Activated T-cell treated with anti-CD3 and anti-CD28 coated beads, Interleukin-2, amount 50 U/mL, for 72 hours (primary cell): Measurements from ENCODE around the gene UTS2R. TPM values are rescaled to one million over a fixed set of nuclear protein-coding genes. Genes with fewer than 3 reads are reported as not detected.

Experiments
- ATAC-seq, 2 donors: fragments of 150-1000 bp; cut with Tn5 transposase; replicated peaks in 1 of 2; 2 replicates each; pipeline ENCODE4 v1.10.0; 2021; ENCODE audit warnings: moderate library complexity in 2 of 2, mild to moderate bottlenecking in 1 of 2
- DNase-seq, 2 donors: peaks; one replicate each; pipeline ENCODE4 v3.0.0; 2021 to 2022; ENCODE audit warnings: mixed read lengths in 1 of 2
- H3K27ac Mint-ChIP-seq: one replicate; pipeline ENCODE4 v1.8.0; 2022; ENCODE audit warnings: mild to moderate bottlenecking, moderate library complexity, mixed read lengths
- H3K27me3 Mint-ChIP-seq: one replicate; pipeline ENCODE4 v1.8.0; 2022; ENCODE audit warnings: low read depth, mixed read lengths
- H3K36me3 Mint-ChIP-seq, 2 donors: one replicate each; pipeline ENCODE4 v1.8.0; 2022; ENCODE audit warnings: mixed read lengths in 2 of 2, mild to moderate bottlenecking in 1 of 2; ENCODE audit not compliant: insufficient read depth in 2 of 2
- H3K4me1 Mint-ChIP-seq: one replicate; pipeline ENCODE4 v1.8.0; 2022; ENCODE audit warnings: low read depth, mixed read lengths
- H3K4me3 Mint-ChIP-seq, 2 donors: one replicate each; pipeline ENCODE4 v1.8.0; 2022; ENCODE audit warnings: mild to moderate bottlenecking in 2 of 2, mixed read lengths in 2 of 2, moderate library complexity in 2 of 2
- H3K9me3 Mint-ChIP-seq, 2 donors: one replicate each; pipeline ENCODE4 v1.8.0; 2022; ENCODE audit warnings: mixed read lengths in 2 of 2
- total RNA-seq, 2 donors: library from RNA; stranded (reverse); gene quantifications; one replicate each; pipeline ENCODE4 v1.2.3, GENCODE V29; 2022

Gene UTS2R
- total RNA-seq, result under 1 TPM in 1 of 2 donors, not detected in 1; 0.46 TPM

- H3K36me3 Mint-ChIP-seq, result no peaks in the 10 kb centered on the region
- no peak for ATAC-seq
- no peak within 1 kb of the TSS for H3K27ac Mint-ChIP-seq
- H3K4me3 Mint-ChIP-seq, result peak within 1 kb of the TSS; percentile 82 to 87
- DNase-seq, result no peak
- no peaks in the 10 kb centered on the region for H3K9me3 Mint-ChIP-seq
- H3K4me1 Mint-ChIP-seq, result peaks cover 23% of the 10 kb centered on the region
- peaks cover 54% of the 10 kb centered on the region for H3K27me3 Mint-ChIP-seq
Observed at GRCh38 chr17:82371333-82372248, at the start of gene UTS2R. TSS of gene UTS2R (plus strand) at chr17:82371765. CDS start at chr17:82374325, 2,560 bp downstream.

DNA sequence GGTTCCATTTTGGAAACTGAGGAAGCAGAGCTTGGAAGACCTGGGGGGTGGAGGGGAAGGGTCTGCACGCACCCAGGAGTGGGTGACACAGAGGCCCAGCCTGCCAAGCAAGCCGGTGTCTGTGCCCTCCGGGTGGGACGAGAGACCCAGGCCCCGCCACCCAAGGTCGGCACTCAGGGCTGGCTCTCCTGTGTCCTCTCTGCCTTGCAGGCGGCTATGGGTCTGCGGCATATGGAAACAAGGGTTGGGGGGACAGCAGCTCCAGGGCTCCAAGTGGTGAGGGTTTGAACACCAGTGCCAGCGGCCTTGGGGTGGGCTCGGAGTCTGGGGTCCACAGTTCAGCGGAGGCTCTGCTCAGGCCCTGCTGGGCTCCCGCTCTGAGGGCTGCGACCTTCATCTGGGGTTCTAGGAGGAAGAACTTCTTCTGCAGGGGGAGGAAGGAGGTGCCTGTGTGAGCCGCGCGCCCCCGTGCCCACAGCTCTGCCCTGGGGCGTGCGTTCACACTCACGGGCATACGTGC is 49.6 kb upstream of the UTS2R start:
- ATAC-seq, result no peak
- H3K4me1 Mint-ChIP-seq, result peaks cover 24% of the 10 kb centered on the region
- H3K27me3 Mint-ChIP-seq, result no peaks in the 10 kb centered on the region
- peak overlapping the region; percentile 85 to 90 for H3K4me3 Mint-ChIP-seq
- H3K27ac Mint-ChIP-seq, result peak overlapping the region; percentile 89
- peaks cover 6 to 16% of the 10 kb centered on the region in 2 donors for H3K36me3 Mint-ChIP-seq
- no peak for DNase-seq
- no peaks in the 10 kb centered on the region for H3K9me3 Mint-ChIP-seq

GRCh38 chr17:82322526-82323453 is 48.8 kb upstream of the UTS2R start:
- DNase-seq, result no peak
- H3K27me3 Mint-ChIP-seq, result no peaks in the 10 kb centered on the region
- H3K27ac Mint-ChIP-seq, result peak overlapping the region; percentile 89
- peak overlapping the region; percentile 85 to 90 for H3K4me3 Mint-ChIP-seq
- no peaks in the 10 kb centered on the region for H3K9me3 Mint-ChIP-seq
- peaks cover 24% of the 10 kb centered on the region for H3K4me1 Mint-ChIP-seq
- H3K36me3 Mint-ChIP-seq, result peaks cover 6 to 14% of the 10 kb centered on the region in 2 donors
- ATAC-seq, result no peak

- Mint-ChIP-seq H3K36me3 (peaks cover 6 to 14% of the 10 kb centered on the region in 2 donors), H3K4me3 (peak overlapping the region; percentile 79 to 85), H3K9me3 (no peaks in the 10 kb centered on the region), H3K27me3 (no peaks in the 10 kb centered on the region), H3K27ac (peak overlapping the region; percentile 87), H3K4me1 (peaks cover 24% of the 10 kb centered on the region)
- ATAC-seq (no peak), DNase-seq (no peak)
Observed at GRCh38 chr17:82323514-82324234, 47.9 kb upstream of the UTS2R start.

DNA sequence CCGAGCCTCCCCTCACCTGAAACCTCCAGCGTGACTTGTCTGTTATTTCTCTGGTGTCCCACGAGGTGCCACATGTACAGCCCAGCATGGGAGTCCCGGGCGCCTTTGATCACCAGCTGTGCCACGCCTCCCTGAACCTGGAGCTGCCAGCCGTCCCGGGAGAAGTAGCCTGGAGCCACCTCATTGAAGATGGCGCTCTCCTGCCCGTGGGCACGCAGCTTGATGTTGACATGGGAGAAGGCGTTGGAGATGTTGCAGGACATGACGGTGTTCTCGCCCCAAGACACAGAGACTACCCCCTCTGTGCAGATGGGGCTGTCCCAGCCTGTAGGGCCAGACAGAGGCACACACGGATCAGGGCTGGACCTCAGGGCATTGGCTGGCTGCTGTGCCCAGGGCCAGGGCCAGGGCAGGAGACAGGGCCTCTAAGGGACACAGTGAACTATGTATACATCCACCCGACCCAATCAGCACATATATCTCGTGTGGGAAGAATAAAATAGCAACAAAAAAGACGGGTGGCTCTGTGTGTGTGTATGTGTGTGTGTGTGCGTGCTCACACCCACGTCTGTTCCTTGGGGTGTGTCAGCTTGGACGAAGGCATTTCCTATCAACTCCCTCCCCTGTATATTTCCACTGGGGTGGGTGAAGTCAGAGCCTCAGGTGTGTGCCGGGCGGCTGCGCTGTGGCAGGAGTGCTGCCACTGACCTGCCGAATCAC is 46.8 kb upstream of the UTS2R start:
- H3K27me3 Mint-ChIP-seq, result no peaks in the 10 kb centered on the region
- peaks cover 6 to 14% of the 10 kb centered on the region in 2 donors for H3K36me3 Mint-ChIP-seq
- peaks cover 24% of the 10 kb centered on the region for H3K4me1 Mint-ChIP-seq
- DNase-seq (no peak), ATAC-seq (peak in 1 of 2 donors; percentile 10)
- H3K4me3 Mint-ChIP-seq, result peak overlapping the region; percentile 79 to 85
- no peak overlapping the region for H3K27ac Mint-ChIP-seq
- no peaks in the 10 kb centered on the region for H3K9me3 Mint-ChIP-seq

- Mint-ChIP-seq H3K27ac (no peak overlapping the region), H3K9me3 (no peaks in the 10 kb centered on the region), H3K27me3 (no peaks in the 10 kb centered on the region), H3K4me3 (peak overlapping the region in 1 of 2 donors; percentile 85), H3K4me1 (peaks cover 24% of the 10 kb centered on the region), H3K36me3 (peaks cover 6 to 14% of the 10 kb centered on the region in 2 donors)
- ATAC-seq (no peak), DNase-seq (no peak)
Observed at GRCh38 chr17:82325286-82326180, 46.0 kb upstream of the UTS2R start.

- Mint-ChIP-seq H3K9me3 (no peaks in the 10 kb centered on the region), H3K4me1 (peaks cover 33% of the 10 kb centered on the region), H3K27me3 (peaks cover 2% of the 10 kb centered on the region), H3K36me3 (peaks cover 1 to 8% of the 10 kb centered on the region in 2 donors), H3K27ac (peak overlapping the region; percentile 19), H3K4me3 (no peak overlapping the region)
- ATAC-seq (no peak), DNase-seq (no peak)
Observed at GRCh38 chr17:82327289-82327688, 44.3 kb upstream of the UTS2R start.

DNA sequence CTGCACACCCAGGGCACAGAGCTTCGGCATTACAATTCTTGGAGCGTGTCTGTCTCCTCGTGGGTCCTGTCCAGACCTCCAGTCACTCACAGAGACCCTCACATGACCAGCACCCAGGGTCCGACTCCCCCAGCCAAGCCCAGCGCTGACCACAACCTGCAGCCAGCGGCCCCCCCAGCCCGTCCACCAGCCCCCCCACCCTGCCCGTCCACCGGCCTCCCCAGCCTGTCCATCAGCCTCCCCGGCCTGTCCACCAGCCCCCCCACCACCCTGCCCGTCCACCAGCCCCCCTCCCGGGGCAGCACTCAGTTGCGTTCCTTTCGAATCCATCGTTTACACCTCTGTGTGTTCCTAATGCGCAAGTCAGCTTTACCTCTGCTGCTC is 43.8 kb upstream of the UTS2R start:
- Mint-ChIP-seq H3K9me3 (no peaks in the 10 kb centered on the region), H3K36me3 (peaks cover 0 to 8% of the 10 kb centered on the region in 2 donors), H3K4me3 (no peak overlapping the region), H3K27ac (no peak overlapping the region), H3K27me3 (peaks cover 6% of the 10 kb centered on the region), H3K4me1 (peaks cover 36% of the 10 kb centered on the region)
- DNase-seq (no peak), ATAC-seq (no peak)

- Mint-ChIP-seq H3K36me3 (peaks cover 0 to 8% of the 10 kb centered on the region in 2 donors), H3K4me1 (peaks cover 33% of the 10 kb centered on the region), H3K27me3 (peaks cover 10% of the 10 kb centered on the region), H3K4me3 (no peak overlapping the region), H3K9me3 (no peaks in the 10 kb centered on the region), H3K27ac (no peak overlapping the region)
- DNase-seq (no peak), ATAC-seq (no peak)
Observed at GRCh38 chr17:82328141-82328993, 43.2 kb upstream of the UTS2R start.

DNA sequence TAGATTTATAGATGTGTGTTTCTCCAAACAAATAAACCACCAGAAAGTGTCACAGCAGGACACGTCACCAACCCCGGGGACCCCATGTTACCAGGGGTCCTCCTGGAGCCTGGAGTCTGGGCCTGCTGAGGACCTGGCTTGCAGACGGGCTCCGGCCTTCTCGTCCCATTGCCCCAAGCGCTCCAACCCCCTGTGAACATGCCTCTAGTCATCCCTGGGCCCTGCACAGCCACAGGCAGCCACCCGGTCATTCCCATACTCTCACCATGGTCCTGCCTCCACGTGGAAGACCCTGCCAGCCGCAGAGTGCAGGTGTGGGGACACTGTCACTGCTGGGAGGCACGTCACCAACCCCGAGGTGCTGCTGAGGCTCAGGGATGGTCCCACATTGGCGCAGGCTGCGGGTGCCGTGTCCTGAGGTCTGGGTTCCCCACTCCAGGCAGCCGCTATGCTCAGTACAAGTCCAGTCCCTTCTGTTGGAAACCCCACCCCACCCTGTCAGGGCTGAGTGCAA is 42.5 kb upstream of the UTS2R start:
- peaks cover 10% of the 10 kb centered on the region for H3K27me3 Mint-ChIP-seq
- no peak overlapping the region for H3K27ac Mint-ChIP-seq
- H3K9me3 Mint-ChIP-seq, result no peaks in the 10 kb centered on the region
- no peak overlapping the region for H3K4me3 Mint-ChIP-seq
- H3K36me3 Mint-ChIP-seq, result peaks cover 0 to 3% of the 10 kb centered on the region in 2 donors
- no peak for DNase-seq
- no peak for ATAC-seq
- peaks cover 28% of the 10 kb centered on the region for H3K4me1 Mint-ChIP-seq
